GM18909 (cell line): ENCODE data around the gene MXRA8.
"Not testable (repeated sequence)": the region's sequence is repeated elsewhere in the genome, so short reads cannot be mapped to it uniquely, and the experiment has no call there.

Experiments
- ATAC-seq: cut with Tn5 transposase; IDR thresholded peaks from one replicate; pipeline ENCODE4 v1.9.1; 2021; ENCODE audit warnings: mild to moderate bottlenecking; ENCODE audit not compliant: unreplicated experiment, poor library complexity

MXRA8 gene

DNA sequence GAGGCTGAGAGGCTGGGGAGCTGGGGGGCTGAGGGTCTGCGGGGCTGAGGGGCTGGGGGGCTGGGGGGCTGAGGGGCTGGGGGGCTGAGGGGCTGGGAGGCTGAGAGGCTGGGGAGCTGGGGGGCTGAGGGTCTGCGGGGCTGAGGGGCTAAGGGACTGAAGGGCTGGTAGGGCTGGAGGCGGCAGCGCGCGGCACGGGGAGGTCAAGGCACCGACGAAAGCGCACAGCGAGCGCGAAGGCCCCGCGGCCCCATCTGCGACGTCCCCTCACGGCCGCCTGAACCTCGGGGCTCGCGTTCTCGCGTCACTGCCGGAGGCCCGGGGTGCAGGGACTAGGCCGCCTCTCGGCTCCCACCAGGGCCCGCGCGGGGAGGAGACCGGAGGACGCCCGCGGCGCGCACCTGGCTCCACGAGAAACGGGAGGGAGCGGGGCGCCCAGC, 34.3 kb downstream of the MXRA8 start:
- peak; percentile 23 for ATAC-seq

DNA sequence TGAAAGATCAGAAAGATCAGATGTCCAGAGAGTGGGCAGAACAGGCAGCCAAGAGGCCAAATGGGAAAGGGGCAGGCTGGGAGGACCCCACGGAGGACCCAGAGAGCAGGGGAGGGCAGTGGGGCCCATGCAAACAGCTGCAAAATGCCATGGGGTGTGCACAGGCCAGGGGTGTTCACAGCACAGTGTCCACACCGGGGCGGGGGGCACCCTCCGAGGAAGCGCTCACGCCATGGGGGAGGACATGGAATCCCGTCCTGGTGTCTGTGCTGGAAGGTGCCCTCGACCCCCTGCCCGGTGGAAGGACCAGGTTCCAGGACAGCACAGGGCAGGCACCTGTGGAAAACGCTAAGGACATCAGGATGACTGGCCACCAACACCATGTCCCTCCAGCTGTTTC, 35.4 kb downstream of the MXRA8 start:
- no peak for ATAC-seq

DNA sequence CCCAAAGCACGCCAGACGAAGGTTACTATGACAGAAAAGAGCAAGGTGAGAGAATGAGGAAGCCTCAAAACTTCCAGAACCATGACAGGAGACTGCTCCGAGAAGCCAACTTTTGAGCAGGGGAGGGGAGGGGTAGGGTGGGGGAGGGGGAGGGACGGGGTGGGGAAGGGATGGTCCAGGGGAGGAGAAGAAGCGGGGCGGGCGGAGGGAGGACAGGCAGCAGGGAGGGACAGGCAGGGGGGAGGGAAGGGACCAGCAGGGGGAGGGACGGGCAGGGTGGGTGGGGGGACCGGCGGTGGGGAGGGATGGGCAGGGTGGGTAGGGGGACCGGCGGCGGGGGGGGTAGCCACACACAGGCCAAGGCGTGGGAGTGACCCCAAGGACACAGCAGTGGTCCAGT, 35.9 kb downstream of the MXRA8 start:
- no peak for ATAC-seq

DNA sequence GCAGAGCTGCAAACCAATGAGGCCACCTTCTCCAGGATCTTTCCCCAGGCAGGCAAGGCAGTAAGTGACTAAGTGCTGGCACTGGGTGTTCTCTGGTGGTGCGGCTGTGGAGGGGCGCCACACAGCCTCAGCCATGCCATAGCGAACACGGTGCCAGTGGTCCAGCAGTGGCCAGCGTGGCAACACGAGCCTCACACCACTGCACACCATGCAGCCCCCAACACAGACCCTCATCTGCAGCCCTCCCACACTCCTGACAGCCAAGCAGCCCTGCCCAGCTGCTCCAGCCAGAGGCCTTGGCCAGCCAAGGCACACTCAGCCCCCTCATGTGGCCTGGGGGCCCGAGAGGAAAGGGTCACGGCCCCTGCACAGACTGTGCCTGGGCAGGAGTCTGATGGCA, 36.9 kb downstream of the MXRA8 start:
- ATAC-seq, result no peak

DNA sequence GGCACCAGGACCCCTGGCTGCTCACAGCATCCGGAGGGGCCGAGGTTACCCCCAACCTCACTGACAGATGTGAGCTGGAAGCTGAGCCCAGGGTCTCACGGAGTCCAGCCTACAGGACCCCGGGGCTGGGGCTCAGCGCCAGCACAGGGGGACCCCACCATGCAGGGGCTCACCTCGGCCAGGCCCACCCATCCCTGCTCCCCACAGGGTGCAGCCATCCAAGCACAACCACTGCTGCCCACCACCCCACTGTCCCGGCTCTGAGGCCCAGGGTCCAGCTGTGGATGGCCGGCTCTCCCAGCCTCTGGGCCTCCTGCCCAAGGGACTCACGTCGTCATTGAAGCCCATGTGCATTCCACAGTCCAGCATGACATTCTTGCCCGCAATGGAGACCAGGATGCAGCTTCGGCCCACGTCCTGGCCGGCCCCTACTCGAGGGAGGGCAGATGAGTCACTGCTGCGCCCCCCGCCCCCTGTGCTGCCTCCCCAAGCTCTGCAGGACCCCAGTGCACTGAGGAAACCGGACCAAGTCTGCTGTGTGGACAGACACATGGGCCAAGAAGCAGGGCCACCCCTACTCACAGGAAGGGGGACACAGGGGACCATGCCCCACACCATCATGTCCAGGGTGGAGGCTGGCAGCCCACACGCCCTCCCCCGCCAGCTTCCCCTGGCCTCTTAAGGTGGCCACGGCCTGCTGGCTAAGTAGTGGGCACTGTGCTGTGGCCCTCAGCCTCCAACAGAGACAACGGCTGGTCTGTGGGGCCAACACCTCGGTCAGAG, 37.5 kb downstream of the MXRA8 start:
- ATAC-seq, result no peak

DNA sequence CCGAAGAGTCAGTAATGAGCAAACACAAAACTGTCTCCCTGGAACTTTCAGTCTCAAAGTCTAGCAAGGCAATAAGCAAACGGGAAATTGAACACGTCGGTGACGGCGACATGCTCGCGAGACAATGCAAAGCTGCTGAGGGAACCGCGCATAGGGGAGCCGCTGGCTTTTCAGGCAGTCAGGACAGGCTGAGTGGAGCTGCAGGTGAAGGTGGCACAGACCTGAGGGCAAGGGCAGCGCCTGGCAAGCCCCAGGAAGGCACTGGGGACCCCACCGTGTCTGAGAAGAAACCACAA, 38.8 kb downstream of the MXRA8 start:
- no peak for ATAC-seq

DNA sequence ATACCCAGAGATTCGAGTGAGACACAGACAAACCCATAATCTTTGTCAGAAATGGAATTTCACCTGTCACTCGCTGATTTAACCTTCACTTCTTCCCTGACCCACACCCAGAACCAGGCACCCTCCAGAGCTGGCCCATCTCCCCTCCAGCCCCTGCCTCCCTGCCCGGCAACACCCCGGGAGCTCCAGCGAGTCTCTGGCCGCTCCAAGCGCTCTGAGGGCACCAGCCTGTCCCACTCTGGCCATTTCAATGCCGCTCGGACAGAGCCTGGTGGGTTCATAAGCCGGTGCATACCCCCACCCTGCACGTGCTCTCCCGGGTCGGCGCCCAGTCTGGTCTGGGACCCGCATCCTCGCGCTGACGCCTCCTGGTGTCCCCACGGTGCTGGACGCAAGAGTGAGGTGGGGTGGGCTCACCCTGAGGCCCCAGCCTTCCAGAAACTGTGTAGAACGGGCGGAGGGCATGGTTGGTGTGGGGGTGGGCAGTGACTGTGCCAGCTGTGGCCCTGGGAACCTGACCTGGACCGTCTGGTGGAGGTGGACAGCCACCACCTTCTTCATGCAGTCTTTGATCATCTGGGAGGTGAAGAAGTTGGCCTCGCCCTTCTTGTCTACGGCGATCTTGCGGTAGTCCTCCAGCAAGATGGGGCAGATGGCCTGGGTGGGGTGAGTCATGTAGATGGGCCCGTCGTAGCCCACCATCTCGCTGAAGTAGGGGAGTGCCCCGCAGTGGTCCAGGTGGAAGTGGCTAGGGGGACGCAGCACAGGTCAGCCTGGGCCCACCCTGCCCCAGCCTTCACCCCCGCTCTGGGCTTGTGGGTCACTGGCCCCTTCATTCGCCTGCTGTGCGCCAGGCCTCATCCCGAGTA, 39.3 kb downstream of the MXRA8 start:
- no peak for ATAC-seq

DNA sequence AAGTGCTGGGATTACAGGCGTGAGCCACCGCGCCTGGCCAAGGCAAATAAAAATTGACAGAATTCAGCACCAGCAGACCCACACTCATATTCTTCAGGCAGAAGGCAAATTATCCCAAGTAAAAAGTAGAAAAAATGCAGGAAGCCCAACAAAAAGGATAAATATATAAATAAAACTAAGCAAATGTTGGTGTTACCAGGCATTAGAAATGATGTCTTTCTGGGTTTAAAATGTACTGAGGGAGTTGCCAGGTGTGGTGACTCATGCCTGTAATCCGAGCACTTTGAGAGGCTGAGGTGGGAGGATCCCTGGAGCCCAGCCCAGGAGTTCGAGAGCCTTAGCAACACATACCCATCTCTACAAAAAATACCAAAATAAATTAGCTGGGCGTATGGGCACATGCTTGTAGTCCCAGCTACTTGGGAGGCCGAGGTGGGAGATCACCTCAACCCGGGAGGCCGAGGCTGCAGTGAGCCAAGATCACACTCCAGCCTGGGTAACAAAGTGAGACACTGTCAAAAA, 40.2 kb downstream of the MXRA8 start:
- no peak for ATAC-seq

DNA sequence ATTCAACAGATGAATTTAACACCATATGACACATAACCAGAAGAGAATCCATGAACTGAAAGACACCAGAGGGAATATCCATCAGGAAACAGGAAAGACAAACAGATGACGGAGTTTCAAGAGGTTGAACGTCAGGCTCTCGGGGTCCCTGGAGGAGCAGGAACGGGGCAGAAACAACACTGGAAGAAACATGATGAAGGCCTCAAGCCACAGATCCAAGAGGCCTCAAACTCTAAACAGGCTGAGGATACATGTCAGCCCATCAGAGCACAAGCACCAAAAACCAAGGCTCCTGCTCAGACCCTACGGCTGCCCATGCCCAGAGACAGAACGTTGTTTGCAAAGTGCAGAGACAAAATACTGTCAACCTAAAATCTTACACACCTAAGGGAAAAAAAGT, 40.9 kb downstream of the MXRA8 start:
- no peak for ATAC-seq

DNA sequence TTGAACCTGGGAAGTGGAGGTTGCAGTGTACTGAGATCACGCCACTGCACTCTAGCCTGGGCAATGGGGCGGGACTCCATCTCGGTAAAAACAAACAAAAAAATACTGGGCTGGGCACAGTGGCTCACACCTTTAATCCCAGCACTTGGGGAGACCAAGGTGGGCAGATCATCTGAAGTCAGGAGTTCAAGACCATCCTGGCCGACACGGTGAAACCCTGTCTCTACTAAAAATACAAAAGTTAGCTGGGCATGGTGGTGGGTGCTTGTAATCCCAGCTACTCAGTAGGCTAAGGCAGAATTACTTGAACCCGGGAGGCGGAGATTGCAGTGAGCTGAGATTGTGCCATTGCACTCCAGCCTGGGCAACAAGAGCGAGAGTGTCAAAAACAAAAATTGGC, 42.2 kb downstream of the MXRA8 start:
- ATAC-seq, result not testable (repeated sequence)

DNA sequence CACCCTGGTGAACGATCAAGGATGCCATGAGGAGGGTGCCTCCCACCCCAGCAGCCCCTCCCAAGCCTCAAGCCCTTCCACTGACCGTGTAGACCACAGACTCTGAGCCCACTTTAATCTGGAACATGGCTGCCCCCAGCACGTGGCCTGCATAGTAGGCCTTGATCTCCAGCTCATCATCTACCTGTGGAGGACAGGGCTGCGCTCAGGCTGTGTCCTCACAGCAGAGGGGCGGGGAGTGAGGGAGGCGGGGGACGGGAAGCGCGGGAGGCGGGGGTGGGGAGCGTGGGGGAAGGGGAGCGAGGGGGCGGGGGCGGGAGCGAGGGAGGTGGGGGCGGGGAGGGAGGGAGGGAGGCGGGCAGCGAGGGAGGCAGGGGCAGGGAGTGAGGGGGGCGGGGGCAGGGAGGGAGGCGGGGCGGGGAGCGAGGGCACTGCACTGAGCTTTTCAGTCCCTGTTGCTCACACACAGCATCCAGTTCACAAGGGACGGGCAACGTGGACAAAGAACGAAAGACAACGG, 42.9 kb downstream of the MXRA8 start:
- no peak for ATAC-seq

DNA sequence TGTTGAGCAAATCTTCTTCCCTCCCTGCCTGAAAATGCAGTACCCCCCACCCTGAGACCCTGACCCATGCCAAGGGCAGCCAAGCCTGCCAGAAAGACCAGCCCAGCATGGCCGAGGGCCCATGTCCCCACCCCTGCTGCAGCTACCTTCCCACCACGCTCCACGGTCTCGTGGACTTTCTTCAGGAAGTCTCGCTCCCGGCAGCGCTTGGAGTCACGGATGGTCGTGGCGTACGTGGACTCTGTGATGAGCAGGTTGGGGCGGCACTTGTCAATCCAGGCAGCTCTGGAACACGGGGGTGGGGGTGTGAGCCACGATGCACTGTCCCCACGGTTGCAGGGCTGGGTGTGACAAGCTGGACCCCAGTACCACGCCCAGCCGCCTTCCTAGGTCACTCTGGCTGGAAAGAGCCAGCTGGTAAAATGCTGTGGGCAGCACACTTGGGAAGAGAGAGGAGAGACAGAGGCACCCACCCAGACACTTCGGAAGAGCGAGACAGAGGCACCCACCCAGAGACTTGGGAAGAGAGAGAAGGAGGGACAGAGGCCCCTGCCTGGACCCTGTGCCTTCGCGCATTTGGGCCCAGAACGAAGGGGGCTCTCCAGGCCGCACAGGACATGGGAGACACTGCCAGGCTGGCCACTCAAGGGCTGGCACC, 43.5 kb downstream of the MXRA8 start:
- ATAC-seq, result no peak

DNA sequence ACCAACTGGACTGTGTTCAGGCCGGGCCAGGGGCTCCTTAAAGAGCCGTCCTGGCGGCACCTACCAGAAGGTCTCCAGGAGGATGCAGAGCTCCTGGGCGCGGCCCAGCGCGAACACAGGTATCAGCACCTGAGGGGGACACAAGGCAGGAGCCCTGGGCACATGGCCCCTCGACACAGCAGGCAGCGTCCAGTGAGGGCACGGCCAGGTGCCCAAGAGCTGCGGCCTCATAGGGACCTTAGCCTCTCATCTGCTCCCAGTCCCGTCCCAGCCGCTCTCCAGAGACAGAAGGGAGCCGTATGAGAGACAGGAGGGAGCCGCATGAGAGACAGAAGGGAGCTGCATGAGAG, 44.1 kb downstream of the MXRA8 start:
- ATAC-seq, result no peak

DNA sequence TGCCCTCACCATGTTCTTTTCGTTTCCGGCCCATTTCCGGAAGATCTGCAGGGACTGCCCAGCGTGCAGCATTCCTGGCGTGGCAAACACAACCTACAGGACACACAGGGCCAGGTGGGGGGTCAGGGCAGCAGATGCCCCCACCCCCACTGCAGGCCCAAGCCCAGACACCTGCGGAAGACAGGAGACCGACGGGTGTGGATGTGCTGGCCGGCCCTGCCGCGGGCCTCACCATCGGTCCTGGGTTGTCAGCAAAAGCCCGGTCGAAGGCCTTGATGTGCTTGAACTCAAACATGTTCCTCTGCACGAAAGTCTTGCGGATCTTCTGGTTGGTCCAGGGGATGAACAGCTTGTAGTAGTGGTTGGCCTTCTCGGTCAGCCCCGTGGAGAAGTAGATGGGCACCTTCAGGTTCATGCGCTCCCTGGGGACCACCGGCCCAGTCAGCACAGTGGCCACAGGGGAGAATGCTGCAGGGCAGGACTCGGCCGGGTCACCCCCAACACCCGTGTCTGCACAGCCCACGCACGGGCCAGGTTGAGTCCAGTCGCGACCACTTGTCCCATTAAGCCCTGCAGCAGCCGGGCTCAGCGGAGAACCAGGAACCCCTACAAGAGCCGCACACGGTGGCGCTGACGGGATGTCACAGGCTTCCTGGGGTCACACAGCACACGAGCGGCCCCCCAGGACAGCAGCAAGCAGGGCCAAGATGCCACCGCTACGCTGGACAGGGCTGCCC, 44.7 kb downstream of the MXRA8 start:
- ATAC-seq, result no peak

DNA sequence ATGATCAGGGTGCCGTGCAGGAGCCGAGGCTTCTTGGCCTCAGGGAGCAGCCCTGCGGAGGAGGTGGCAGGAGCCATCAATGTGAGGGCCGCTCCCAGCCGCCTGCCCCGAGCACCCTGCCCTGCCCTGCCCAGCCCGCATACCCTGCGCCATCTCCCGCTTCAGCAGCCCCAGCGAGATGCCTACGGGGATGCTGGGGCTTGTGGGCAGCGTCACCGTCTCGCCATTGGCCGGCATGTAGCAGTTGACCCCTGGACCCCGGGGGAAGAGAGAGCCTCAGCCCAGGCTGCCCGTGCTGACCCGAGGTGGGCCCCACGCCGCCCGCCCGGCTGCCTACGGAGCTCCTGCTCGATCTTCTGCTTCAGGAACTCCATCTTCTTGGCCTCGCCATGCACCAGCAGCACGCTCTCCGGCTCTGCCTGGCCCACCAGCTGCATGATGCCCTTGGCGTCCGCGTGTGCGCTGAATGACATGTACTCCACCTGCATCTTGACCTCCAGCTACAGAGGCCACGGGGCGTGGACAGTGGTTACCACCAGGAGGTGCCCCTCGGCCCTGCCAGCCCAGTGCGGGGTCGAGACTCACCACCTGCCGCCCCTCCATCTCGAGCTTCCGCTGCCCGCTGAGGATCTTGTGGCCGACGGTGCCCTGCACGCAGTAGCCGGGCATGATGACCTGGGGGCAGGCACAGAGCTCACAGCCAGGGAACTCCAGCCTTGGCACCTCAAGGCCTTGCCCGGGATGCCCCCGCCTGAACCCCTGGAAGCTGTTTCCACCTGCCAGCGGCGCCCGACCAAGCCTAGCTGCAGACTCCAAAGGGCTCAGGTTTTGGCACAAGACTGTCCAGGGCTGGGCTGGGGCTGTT, 45.7 kb downstream of the MXRA8 start:
- ATAC-seq, result no peak

DNA sequence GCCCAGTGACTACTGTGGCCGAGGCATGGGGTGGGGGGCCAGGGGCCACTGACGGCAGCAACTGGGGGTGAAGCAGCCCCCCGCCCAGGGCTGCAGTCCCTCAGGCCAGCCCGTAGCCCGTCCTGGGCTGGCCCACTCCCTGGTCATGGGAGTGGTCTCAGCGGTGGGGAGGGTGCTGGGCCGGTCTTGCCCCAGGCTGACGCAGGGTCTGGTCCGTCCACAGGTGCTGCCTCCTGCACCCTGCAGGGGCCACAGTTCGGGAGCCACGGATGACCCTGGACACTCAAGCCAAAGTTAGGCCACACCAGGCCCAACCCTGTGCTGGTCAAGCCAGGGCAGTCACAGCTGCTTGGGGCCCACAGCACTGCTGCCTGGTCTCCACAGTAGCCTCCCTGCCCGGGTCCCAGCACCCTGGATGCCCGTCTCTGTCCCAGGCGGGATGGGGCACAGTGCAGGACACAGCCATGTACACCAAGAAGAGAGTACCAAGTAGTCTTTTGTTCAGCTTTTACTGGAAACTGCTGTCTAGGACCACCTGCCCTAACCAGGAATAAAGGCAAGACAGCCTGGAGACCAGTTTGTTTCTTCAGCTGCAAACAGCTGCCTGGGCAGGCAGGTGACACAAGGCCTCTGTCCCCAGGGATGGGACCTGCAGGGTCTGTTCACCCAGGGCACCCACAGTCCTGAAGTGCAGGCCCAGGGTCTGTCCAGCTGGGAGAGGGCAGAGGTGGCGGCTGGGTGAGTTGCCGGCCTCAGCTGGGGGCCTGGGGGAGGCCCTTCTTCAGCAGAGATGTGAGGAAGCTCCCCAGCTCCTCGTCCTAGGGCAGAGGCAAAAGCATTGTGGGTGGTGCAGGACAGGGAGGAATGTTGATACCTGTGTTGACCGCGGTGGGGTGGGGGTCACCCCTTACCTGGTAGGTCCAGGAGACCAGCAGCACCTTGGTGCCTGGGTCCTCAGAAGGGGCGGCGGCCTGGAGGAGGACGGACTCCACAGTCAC, 46.9 kb downstream of the MXRA8 start:
- ATAC-seq, result no peak

DNA sequence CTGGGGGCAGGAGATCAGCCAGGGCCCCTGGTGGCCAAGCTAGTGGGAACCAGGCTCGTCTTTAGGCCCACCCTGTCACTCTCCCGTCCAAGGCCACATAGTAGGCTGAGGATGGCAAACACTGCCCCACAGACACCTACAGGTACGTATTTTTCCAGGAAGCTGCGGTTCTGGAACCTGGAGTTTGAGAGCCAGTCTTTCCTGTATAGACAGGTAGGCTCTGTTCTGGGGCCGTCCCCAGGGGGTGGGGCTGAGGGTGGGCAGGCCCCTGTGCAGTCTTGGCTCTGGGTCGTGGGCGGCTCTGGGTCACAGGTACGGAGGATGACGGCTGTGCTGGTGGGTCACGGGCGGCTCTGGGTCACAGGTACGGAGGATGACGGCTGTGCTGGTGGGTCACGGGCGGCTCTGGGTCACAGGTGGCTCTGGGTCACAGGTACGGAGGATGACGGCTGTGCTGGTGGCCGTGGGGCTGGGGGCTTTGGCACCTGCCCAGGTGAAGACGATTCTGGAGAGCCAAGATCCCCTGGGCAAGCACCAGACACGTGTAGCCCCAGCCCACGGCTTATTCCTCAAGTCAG, 47.8 kb downstream of the MXRA8 start:
- no peak for ATAC-seq

DNA sequence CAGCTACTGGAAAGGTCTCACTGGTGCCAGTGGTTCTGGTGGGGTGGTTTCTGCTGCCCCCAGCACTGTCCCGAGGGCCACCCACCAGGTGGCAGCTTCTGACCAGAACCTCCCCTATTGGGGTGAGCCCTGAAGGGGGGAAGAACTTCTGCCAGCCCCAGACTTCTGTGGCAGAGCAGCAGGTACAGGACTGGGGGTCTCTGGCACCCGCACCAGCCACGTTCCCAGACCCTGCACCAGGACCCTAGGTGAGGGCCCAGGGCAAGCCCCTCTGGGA, 48.3 kb downstream of the MXRA8 start:
- no peak for ATAC-seq
